ENCODE results near the gene AZU1.

Gene AZU1

GRCh38 chr19:781800-782184, 45.8 kb upstream of the AZU1 start:
- Histone ChIP-seq H3K27ac (ENCODE audit: low read depth, low read length) (no peak overlapping the region), H3K27me3 (ENCODE audit: control insufficient read depth, low read length) (no peaks in the 10 kb centered on the region), H3K4me1 (ENCODE audit: control insufficient read depth, low read length) (no peaks in the 10 kb centered on the region), H4K20me1 (ENCODE audit: control insufficient read depth, insufficient read depth, low read depth, low read length) (no peaks in the 10 kb centered on the region), H3K4me2 (ENCODE audit: low read length) (no peak overlapping the region), H3K9me3 (ENCODE audit: control insufficient read depth, insufficient read depth, low read length) (no peaks in the 10 kb centered on the region), H3K79me2 (ENCODE audit: control insufficient read depth, low read length) (no peaks in the 10 kb centered on the region), H3K36me3 (ENCODE audit: control insufficient read depth, low read length) (no peaks in the 10 kb centered on the region), H3F3A (ENCODE audit: control insufficient read depth, insufficient read depth) (no peaks in the 10 kb centered on the region), H3K4me3 (ENCODE audit: low read length) (no peak overlapping the region), H3K9me2 (replicated peaks; ENCODE audit: control insufficient read depth, low read length) (no peaks in the 10 kb centered on the region)
- TF ChIP-seq CTCF (IDR thresholded peaks at IDR 0.05; ENCODE audit: low read depth, low read length, poor library complexity, severe bottlenecking) = no peak
- TF ChIP-seq EZH2phosphoT487 (IDR thresholded peaks at IDR 0.05; ENCODE audit: borderline replicate concordance, low read length) = no peak

GRCh38 chr19:782185-782877, 45.3 kb upstream of the AZU1 start:
- Histone ChIP-seq H3K27ac (ENCODE audit: low read depth, low read length) (no peak overlapping the region), H3K9me2 (replicated peaks; ENCODE audit: control insufficient read depth, low read length) (no peaks in the 10 kb centered on the region)

GRCh38 chr19:782878-783668, 44.6 kb upstream of the AZU1 start:
- TF ChIP-seq CTCF (IDR thresholded peaks at IDR 0.05; ENCODE audit: low read depth, low read length, poor library complexity, severe bottlenecking) (no peak), EZH2phosphoT487 (IDR thresholded peaks at IDR 0.05; ENCODE audit: borderline replicate concordance, low read length) (no peak)
- Histone ChIP-seq H3K27ac (ENCODE audit: low read depth, low read length) (no peak overlapping the region), H3K9me3 (ENCODE audit: control insufficient read depth, insufficient read depth, low read length) (no peaks in the 10 kb centered on the region), H4K20me1 (ENCODE audit: control insufficient read depth, insufficient read depth, low read depth, low read length) (no peaks in the 10 kb centered on the region), H3K9me2 (replicated peaks; ENCODE audit: control insufficient read depth, low read length) (no peaks in the 10 kb centered on the region), H3K4me1 (ENCODE audit: control insufficient read depth, low read length) (no peaks in the 10 kb centered on the region), H3K4me2 (ENCODE audit: low read length) (no peak overlapping the region), H3K79me2 (ENCODE audit: control insufficient read depth, low read length) (no peaks in the 10 kb centered on the region), H3K36me3 (ENCODE audit: control insufficient read depth, low read length) (no peaks in the 10 kb centered on the region), H3K4me3 (ENCODE audit: low read length) (no peak overlapping the region), H3K27me3 (ENCODE audit: control insufficient read depth, low read length) (no peaks in the 10 kb centered on the region), H3F3A (ENCODE audit: control insufficient read depth, insufficient read depth) (no peaks in the 10 kb centered on the region)

More at GRCh38 chr19:782185-782877, 45.3 kb upstream of the AZU1 start:
- H3K4me1 ChIP-seq (ENCODE audit: control insufficient read depth, low read length) = no peaks in the 10 kb centered on the region
- H3K27me3 ChIP-seq (ENCODE audit: control insufficient read depth, low read length) = no peaks in the 10 kb centered on the region
- no peaks in the 10 kb centered on the region for H3K36me3 ChIP-seq (ENCODE audit: control insufficient read depth, low read length)
- no peaks in the 10 kb centered on the region for H4K20me1 ChIP-seq (ENCODE audit: control insufficient read depth, insufficient read depth, low read depth, low read length)
- no peaks in the 10 kb centered on the region for H3K79me2 ChIP-seq (ENCODE audit: control insufficient read depth, low read length)
- H3K4me3 ChIP-seq (ENCODE audit: low read length) = no peak overlapping the region
- no peaks in the 10 kb centered on the region for H3K9me3 ChIP-seq (ENCODE audit: control insufficient read depth, insufficient read depth, low read length)
- TF ChIP-seq CTCF (IDR thresholded peaks at IDR 0.05; ENCODE audit: low read depth, low read length, poor library complexity, severe bottlenecking) (no peak), EZH2phosphoT487 (IDR thresholded peaks at IDR 0.05; ENCODE audit: borderline replicate concordance, low read length) (no peak)
- H3F3A ChIP-seq (ENCODE audit: control insufficient read depth, insufficient read depth) = no peaks in the 10 kb centered on the region
- H3K4me2 ChIP-seq (ENCODE audit: low read length) = no peak overlapping the region
